Caco-2 (cell line): ENCODE measurements around the gene HINT1. TPM values are rescaled to one million over a fixed set of nuclear protein-coding genes. Genes with fewer than 3 reads are reported as not detected.

Experiments used
- BruUV-seq: library from RNA; stranded (reverse); fragments of 400-500 nt; replicated peaks from 2 replicates; lab custom pipeline; 2021; lab: Mats Ljungman, UMichigan
- CTCF ChIA-PET: fragments of 300-600 bp; sonication (Branson Sonifier 250); formaldehyde crosslinking; loops from one replicate; lab custom pipeline; 2022; ENCODE audit warnings: antibody characterized with exemption; lab: Charles Lee
- POLR2A ChIA-PET: fragments of 300-600 bp; sonication (Branson Sonifier 250); formaldehyde crosslinking; loops from one replicate; lab custom pipeline; 2022; ENCODE audit warnings: antibody characterized with exemption; lab: Charles Lee
- DNase-seq, 2 experiments: peaks; one replicate each; pipeline versions ENCODE4 v3.0.0 to v3.0.0-alpha.2; 2020 to 2022
- H3K27me3 ChIP-seq: replicated peaks from 2 replicates; pipeline ENCODE4 v1.6.0; 2011; ENCODE audit warnings: low read length; ENCODE audit not compliant: control insufficient read depth, insufficient read depth
- H3K36me3 ChIP-seq: 2 replicates; pipeline ENCODE4 v1.5.1; 2011; ENCODE audit warnings: low read length; ENCODE audit not compliant: control insufficient read depth, insufficient read depth
- H3K4me1 ChIP-seq: fragments of 250-450 bp; sonication (Bioruptor Pico); 2 replicates; pipeline ENCODE4 v1.5.1; 2020; ENCODE audit warnings: mild to moderate bottlenecking
- H3K4me3 ChIP-seq: 2 replicates; pipeline ENCODE4 v1.5.1; 2011; ENCODE audit warnings: low read depth, mild to moderate bottlenecking, control low read depth, low read length
- H3K9me3 ChIP-seq: fragments of 250-450 bp; sonication (Bioruptor Pico); 2 replicates; pipeline ENCODE4 v1.5.1; 2020; ENCODE audit warnings: mild to moderate bottlenecking, moderate library complexity
- H3K27ac Mint-ChIP-seq: one replicate; pipeline ENCODE4 v1.8.0; 2022; ENCODE audit warnings: mixed read lengths; ENCODE audit not compliant: unreplicated experiment
- H3K27me3 Mint-ChIP-seq: one replicate; pipeline ENCODE4 v1.8.0; 2022; ENCODE audit warnings: mixed read lengths; ENCODE audit not compliant: insufficient read depth, unreplicated experiment
- H3K36me3 Mint-ChIP-seq: one replicate; pipeline ENCODE4 v1.8.0; 2022; ENCODE audit warnings: mild to moderate bottlenecking, mixed read lengths; ENCODE audit not compliant: insufficient read depth, unreplicated experiment
- H3K4me1 Mint-ChIP-seq: one replicate; pipeline ENCODE4 v1.8.0; 2022; ENCODE audit warnings: low read depth, mixed read lengths; ENCODE audit not compliant: unreplicated experiment
- H3K4me3 Mint-ChIP-seq: one replicate; pipeline ENCODE4 v1.8.0; 2022; ENCODE audit warnings: mild to moderate bottlenecking, moderate library complexity, mixed read lengths; ENCODE audit not compliant: unreplicated experiment
- H3K9me3 Mint-ChIP-seq: one replicate; pipeline ENCODE4 v1.8.0; 2022; ENCODE audit warnings: mixed read lengths; ENCODE audit not compliant: unreplicated experiment
- CTCF ChIP-seq, 2 experiments: fragments of 200-600 bp in 1 of 2; IDR thresholded peaks; 1 replicate in 1 of 2; 2 replicates in 1 of 2; pipeline versions ENCODE4 v1.5.1 to v1.8.0; 2011 to 2022; ENCODE audit warnings: antibody characterized with exemption in 1 of 2, control low read depth in 1 of 2, inconsistent platforms in 1 of 2, low read depth in 1 of 2, low read length in 1 of 2, mild to moderate bottlenecking in 1 of 2, moderate library complexity in 1 of 2; ENCODE audit not compliant: insufficient read depth in 1 of 2, severe bottlenecking in 1 of 2, unreplicated experiment in 1 of 2
- intact Hi-C: fragments of 100-400 bp; cut with micrococcal nuclease; formaldehyde crosslinking; loops from one replicate; pipeline ENCODE4 v1.10.0; 2022; ENCODE audit not compliant: unreplicated experiment
- total RNA-seq: library from RNA; stranded (reverse); gene quantifications from 2 replicates; pipeline ENCODE4 v1.2.3, GENCODE V29; 2022

HINT1 gene
- total RNA-seq, 1 experiment from 2014 or later = 228 TPM

GRCh38 chr5:131150408-131150807 is 14.6 kb downstream of the HINT1 start:
- no peaks in the 10 kb centered on the region for H3K4me1 Mint-ChIP-seq
- no peak for TF ChIP-seq CTCF (IDR thresholded peaks at IDR 0.05; ENCODE audit: insufficient read depth in 1 of 2, low read depth in 1 of 2, low read length in 1 of 2, severe bottlenecking in 1 of 2, unreplicated experiment in 1 of 2)
- H3K27me3 Mint-ChIP-seq = no peaks in the 10 kb centered on the region
- H3K36me3 Mint-ChIP-seq = no peaks in the 10 kb centered on the region
- no peak overlapping the region for H3K4me3 ChIP-seq
- H3K9me3 Mint-ChIP-seq = no peaks in the 10 kb centered on the region
- CTCF ChIA-PET = no interaction called here
- POLR2A ChIA-PET = no interaction called here
- no peaks in the 10 kb centered on the region for H3K27me3 ChIP-seq
- intact Hi-C loops = no loop called here
- H3K4me1 ChIP-seq = no peaks in the 10 kb centered on the region
- H3K4me3 Mint-ChIP-seq = no peak overlapping the region
- H3K36me3 ChIP-seq = no peaks in the 10 kb centered on the region
- no peak overlapping the region for H3K27ac Mint-ChIP-seq
- no TSS peak for BruUV-seq
- H3K9me3 ChIP-seq = no peaks in the 10 kb centered on the region
- no peak for DNase-seq

GRCh38 chr5:131148835-131149234 is 16.2 kb downstream of the HINT1 start:
- Histone ChIP-seq H3K27me3 (no peaks in the 10 kb centered on the region), H3K36me3 (no peaks in the 10 kb centered on the region), H3K9me3 (no peaks in the 10 kb centered on the region), H3K4me1 (no peaks in the 10 kb centered on the region), H3K4me3 (no peak overlapping the region)
- Mint-ChIP-seq H3K36me3 (no peaks in the 10 kb centered on the region), H3K9me3 (no peaks in the 10 kb centered on the region), H3K4me1 (no peaks in the 10 kb centered on the region), H3K4me3 (no peak overlapping the region), H3K27me3 (no peaks in the 10 kb centered on the region), H3K27ac (no peak overlapping the region)
- no peak for TF ChIP-seq CTCF (IDR thresholded peaks at IDR 0.05; ENCODE audit: insufficient read depth in 1 of 2, low read depth in 1 of 2, low read length in 1 of 2, severe bottlenecking in 1 of 2, unreplicated experiment in 1 of 2)
- intact Hi-C loops = no loop called here
- DNase-seq = no peak
- no TSS peak for BruUV-seq
- POLR2A ChIA-PET = no interaction called here
- CTCF ChIA-PET = interaction anchor here (0.6 to 0.7 kb wide), 2 partner anchors 15 to 17 kb away, joined by 6 to 8 read pairs; no protein-coding TSS in a partner anchor

DNA sequence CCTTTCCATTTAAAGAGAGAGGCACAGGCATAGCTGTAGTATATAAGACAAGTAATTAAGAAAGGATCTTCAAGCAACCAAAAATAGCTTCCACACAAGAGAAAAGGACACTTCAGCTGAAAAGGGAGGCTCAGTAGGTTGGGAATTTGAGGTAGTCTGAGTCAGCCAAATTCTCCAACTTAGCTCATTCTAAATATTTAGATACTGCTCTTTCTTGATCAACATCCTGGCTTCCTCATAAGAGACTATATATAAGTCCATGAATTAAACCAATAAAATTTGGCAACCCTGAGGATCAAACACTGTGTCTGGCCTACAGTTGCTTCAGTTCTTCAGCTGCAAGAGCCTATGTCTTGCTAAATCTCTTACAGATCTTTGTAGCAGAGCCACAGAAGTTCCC is 17.8 kb downstream of the HINT1 start:
- Mint-ChIP-seq H3K9me3 (no peaks in the 10 kb centered on the region), H3K27me3 (no peaks in the 10 kb centered on the region), H3K36me3 (no peaks in the 10 kb centered on the region), H3K4me3 (no peak overlapping the region), H3K27ac (no peak overlapping the region), H3K4me1 (no peaks in the 10 kb centered on the region)
- Histone ChIP-seq H3K27me3 (no peaks in the 10 kb centered on the region), H3K9me3 (no peaks in the 10 kb centered on the region), H3K36me3 (no peaks in the 10 kb centered on the region), H3K4me1 (no peaks in the 10 kb centered on the region), H3K4me3 (no peak overlapping the region)
- ChIA-PET POLR2A (no interaction called here), CTCF (no interaction called here)
- no TSS peak for BruUV-seq
- intact Hi-C loops = no loop called here
- no peak for DNase-seq
- TF ChIP-seq CTCF (IDR thresholded peaks at IDR 0.05; ENCODE audit: insufficient read depth in 1 of 2, low read depth in 1 of 2, low read length in 1 of 2, severe bottlenecking in 1 of 2, unreplicated experiment in 1 of 2) = no peak
